A673 (cell line): ENCODE data around the gene NDUFS7. TPM values are rescaled to one million over a fixed set of nuclear protein-coding genes. Genes with fewer than 3 reads are reported as not detected.
A peak's percentile ranks its signal among the peaks of the same experiment; 100 is the strongest.

ENCODE experiments used
- BruUV-seq: library from RNA; stranded (reverse); fragments of 400-500 nt; replicated peaks from 2 replicates; lab custom pipeline; 2021; lab: Mats Ljungman, UMichigan
- CTCF ChIA-PET: fragments of 300-600 bp; sonication (Branson Sonifier 250); formaldehyde crosslinking; loops from one replicate; lab custom pipeline; 2022; ENCODE audit warnings: antibody characterized with exemption; lab: Charles Lee
- POLR2A ChIA-PET: fragments of 300-600 bp; sonication (Branson Sonifier 250); formaldehyde crosslinking; loops from one replicate; lab custom pipeline; 2022; ENCODE audit warnings: antibody characterized with exemption; ENCODE audit not compliant: low non-redundant PET; lab: Charles Lee
- DNase-seq: peaks from one replicate; pipeline ENCODE4 v3.0.0-alpha.2; 2015; ENCODE audit warnings: low spot score
- H3K27ac ChIP-seq: fragments of 200-600 bp; sonication (generic); 2 replicates; pipeline ENCODE4 v1.5.1; 2016; ENCODE audit warnings: mixed run types, low read depth, mild to moderate bottlenecking, mixed read lengths, antibody characterized with exemption, low read length; ENCODE audit not compliant: poor library complexity, severe bottlenecking
- H3K27me3 ChIP-seq: fragments of 200-600 bp; sonication (generic); replicated peaks from 2 replicates; pipeline ENCODE4 v1.6.1; 2017; ENCODE audit warnings: mixed run types, low read depth, mild to moderate bottlenecking, mixed read lengths, antibody characterized with exemption, low read length; ENCODE audit not compliant: insufficient read depth, poor library complexity
- H3K36me3 ChIP-seq: fragments of 200-600 bp; sonication (generic); 2 replicates; pipeline ENCODE4 v1.6.1; 2016; ENCODE audit warnings: mixed run types, mild to moderate bottlenecking, mixed read lengths, antibody characterized with exemption, low read length; ENCODE audit not compliant: insufficient read depth, poor library complexity, severe bottlenecking
- H3K4me1 ChIP-seq: fragments of 200-600 bp; sonication (generic); 2 replicates; pipeline ENCODE4 v1.6.1; 2017; ENCODE audit warnings: mixed run types, mild to moderate bottlenecking, mixed read lengths, antibody characterized with exemption, low read length; ENCODE audit not compliant: insufficient read depth, poor library complexity, severe bottlenecking
- H3K4me3 ChIP-seq: fragments of 200-600 bp; sonication (generic); 2 replicates; pipeline ENCODE4 v1.5.1; 2016; ENCODE audit warnings: low read depth, mixed run types, mild to moderate bottlenecking, mixed read lengths, low read length; ENCODE audit not compliant: poor library complexity, severe bottlenecking
- H3K9me3 ChIP-seq: fragments of 200-600 bp; sonication (generic); 2 replicates; pipeline ENCODE4 v1.6.1; 2016; ENCODE audit warnings: mixed run types, low read depth, mild to moderate bottlenecking, mixed read lengths, antibody characterized with exemption, low read length; ENCODE audit not compliant: poor library complexity, severe bottlenecking
- EZH2 ChIP-seq: fragments of 200-600 bp; sonication (generic); IDR thresholded peaks from 2 replicates; pipeline ENCODE4 v1.6.1; 2017; ENCODE audit warnings: borderline replicate concordance, low read depth, mild to moderate bottlenecking, mixed read lengths, antibody characterized with exemption, low read length; ENCODE audit not compliant: poor library complexity, severe bottlenecking
- intact Hi-C: fragments of 100-400 bp; cut with micrococcal nuclease; formaldehyde crosslinking; loops from one replicate; pipeline ENCODE4 v1.10.0; 2022; ENCODE audit not compliant: unreplicated experiment
- total RNA-seq: library from RNA; stranded (reverse); gene quantifications from 2 replicates; pipeline ENCODE4 v1.2.3, GENCODE V29; 2021
- TF ChIP-seq, protein P1 (sequence below): fragments of 300-800, 200-600 bp; sonication (generic); conservative IDR thresholded peaks from 2 replicates; pipeline ENCODE4 v1.5.1; 2017; ENCODE audit warnings: low read depth, mild to moderate bottlenecking, antibody characterized with exemption, low read length, moderate library complexity, mixed read lengths

Gene NDUFS7
- total RNA-seq, 1 experiment from 2014 or later: 101 TPM

GRCh38 chr19:1396019-1396767, 12.5 kb downstream of the NDUFS7 start:
- DNase-seq: peak; percentile 69
- TF ChIP-seq, protein P1, sequence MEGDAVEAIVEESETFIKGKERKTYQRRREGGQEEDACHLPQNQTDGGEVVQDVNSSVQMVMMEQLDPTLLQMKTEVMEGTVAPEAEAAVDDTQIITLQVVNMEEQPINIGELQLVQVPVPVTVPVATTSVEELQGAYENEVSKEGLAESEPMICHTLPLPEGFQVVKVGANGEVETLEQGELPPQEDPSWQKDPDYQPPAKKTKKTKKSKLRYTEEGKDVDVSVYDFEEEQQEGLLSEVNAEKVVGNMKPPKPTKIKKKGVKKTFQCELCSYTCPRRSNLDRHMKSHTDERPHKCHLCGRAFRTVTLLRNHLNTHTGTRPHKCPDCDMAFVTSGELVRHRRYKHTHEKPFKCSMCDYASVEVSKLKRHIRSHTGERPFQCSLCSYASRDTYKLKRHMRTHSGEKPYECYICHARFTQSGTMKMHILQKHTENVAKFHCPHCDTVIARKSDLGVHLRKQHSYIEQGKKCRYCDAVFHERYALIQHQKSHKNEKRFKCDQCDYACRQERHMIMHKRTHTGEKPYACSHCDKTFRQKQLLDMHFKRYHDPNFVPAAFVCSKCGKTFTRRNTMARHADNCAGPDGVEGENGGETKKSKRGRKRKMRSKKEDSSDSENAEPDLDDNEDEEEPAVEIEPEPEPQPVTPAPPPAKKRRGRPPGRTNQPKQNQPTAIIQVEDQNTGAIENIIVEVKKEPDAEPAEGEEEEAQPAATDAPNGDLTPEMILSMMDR: no peak
- TF ChIP-seq EZH2: no peak
- Histone ChIP-seq H3K27ac (no peak overlapping the region), H3K36me3 (peaks cover 2% of the 10 kb centered on the region), H3K4me3 (no peak overlapping the region), H3K9me3 (no peaks in the 10 kb centered on the region), H3K27me3 (no peaks in the 10 kb centered on the region), H3K4me1 (peaks cover 37% of the 10 kb centered on the region)
- intact Hi-C loops: no loop called here
- POLR2A ChIA-PET: interaction anchor here (0.7 kb wide), 1 partner anchor 488 kb away, joined by 3 read pairs; no protein-coding TSS in a partner anchor
- CTCF ChIA-PET: no interaction called here
- no TSS peak for BruUV-seq

- H3K27me3 ChIP-seq: no peaks in the 10 kb centered on the region
- no peak for DNase-seq
- H3K9me3 ChIP-seq: no peaks in the 10 kb centered on the region
- H3K4me1 ChIP-seq: peaks cover 37% of the 10 kb centered on the region
- H3K36me3 ChIP-seq: no peaks in the 10 kb centered on the region
- H3K27ac ChIP-seq: no peak overlapping the region
- no peak overlapping the region for H3K4me3 ChIP-seq
- ChIA-PET POLR2A (interaction anchor here (0.7 kb wide), 1 partner anchor 487 kb away, joined by 3 read pairs; no protein-coding TSS in a partner anchor), CTCF (no interaction called here)
- no TSS peak for BruUV-seq
- no peak for TF ChIP-seq EZH2
- TF ChIP-seq, protein P1: no peak
- intact Hi-C loops: no loop called here
Measured at GRCh38 chr19:1396768-1397679, 13.3 kb downstream of the NDUFS7 start.

DNA sequence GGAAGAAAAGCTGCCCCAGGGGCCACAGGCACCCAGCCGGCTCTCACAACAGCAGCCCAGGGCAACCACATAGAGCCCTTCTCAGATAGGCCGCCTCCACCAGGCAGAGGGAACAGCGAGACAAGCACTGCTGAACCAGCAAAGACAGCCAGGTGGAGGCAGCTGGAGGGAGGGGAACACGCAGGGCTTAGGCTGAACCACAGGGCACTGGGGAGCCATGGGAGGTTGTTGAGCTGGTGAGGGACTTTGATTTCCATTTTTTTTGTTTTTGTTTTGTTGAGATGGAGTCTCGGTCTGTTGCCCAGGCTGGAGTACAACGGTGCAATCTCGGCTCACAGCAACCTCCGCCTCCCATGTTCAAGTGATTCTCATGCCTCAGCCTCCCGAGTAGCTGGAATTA, 14.1 kb downstream of the NDUFS7 start:
- ChIA-PET POLR2A (no interaction called here), CTCF (no interaction called here)

More for the DNA sequence above, 14.1 kb downstream of the NDUFS7 start:
- no TSS peak for BruUV-seq
- Histone ChIP-seq H3K27me3 (no peaks in the 10 kb centered on the region), H3K4me1 (peaks cover 37% of the 10 kb centered on the region), H3K9me3 (no peaks in the 10 kb centered on the region), H3K36me3 (no peaks in the 10 kb centered on the region), H3K27ac (no peak overlapping the region), H3K4me3 (no peak overlapping the region)
- intact Hi-C loops: no loop called here
- TF ChIP-seq, protein P1: no peak
- TF ChIP-seq EZH2: no peak
- no peak for DNase-seq
